MM.1S (cell line): ENCODE measurements around the gene CYP27A1.

Source experiments
- DNase-seq: peaks from one replicate; pipeline ENCODE4 v3.0.0-alpha.2; 2015
- H2AFZ ChIP-seq: fragments of 300-600 bp; sonication (generic); 2 replicates; pipeline ENCODE4 v1.6.0; 2016; ENCODE audit warnings: antibody characterized with exemption, low read length
- H3F3A ChIP-seq: fragments of 300-600 bp; sonication (generic); 2 replicates; pipeline ENCODE4 v1.6.1; 2016; ENCODE audit warnings: mild to moderate bottlenecking, antibody characterized with exemption, low read length, moderate library complexity, mixed read lengths; ENCODE audit not compliant: insufficient read depth
- H3K27ac ChIP-seq: fragments of 300-600 bp; sonication (generic); 2 replicates; pipeline ENCODE4 v1.5.1; 2016; ENCODE audit warnings: mild to moderate bottlenecking, low read length
- H3K27me3 ChIP-seq: fragments of 300-600 bp; sonication (generic); replicated peaks from 2 replicates; pipeline ENCODE4 v1.6.0; 2016; ENCODE audit warnings: low read length; ENCODE audit not compliant: insufficient read depth
- H3K36me3 ChIP-seq: fragments of 300-600 bp; sonication (generic); replicated peaks from 2 replicates; pipeline ENCODE4 v1.6.1; 2016; ENCODE audit warnings: mild to moderate bottlenecking, low read length, mixed read lengths; ENCODE audit not compliant: insufficient read depth
- H3K4me1 ChIP-seq: fragments of 300-600 bp; sonication (generic); 2 replicates; pipeline ENCODE4 v1.6.1; 2016; ENCODE audit warnings: low read length, mixed read lengths
- H3K4me2 ChIP-seq: fragments of 300-600 bp; sonication (generic); 2 replicates; pipeline ENCODE4 v1.6.0; 2016; ENCODE audit warnings: low read depth, low read length
- H3K4me3 ChIP-seq: fragments of 300-600 bp; sonication (generic); 2 replicates; pipeline ENCODE4 v1.5.1; 2016; ENCODE audit warnings: low read length, mixed read lengths
- H3K79me2 ChIP-seq: fragments of 300-600 bp; sonication (generic); 2 replicates; pipeline ENCODE4 v1.6.1; 2016; ENCODE audit warnings: mixed run types, low read length, mixed read lengths
- H3K9ac ChIP-seq: fragments of 300-600 bp; sonication (generic); 2 replicates; pipeline ENCODE4 v1.6.1; 2016; ENCODE audit warnings: low read length, mixed read lengths
- H3K9me2 ChIP-seq: fragments of 300-600 bp; sonication (generic); replicated peaks from 2 replicates; pipeline ENCODE4 v1.6.1; 2016; ENCODE audit warnings: mild to moderate bottlenecking, low read length, mixed read lengths; ENCODE audit not compliant: insufficient read depth
- H3K9me3 ChIP-seq: fragments of 300-600 bp; sonication (generic); replicated peaks from 2 replicates; pipeline ENCODE4 v1.6.1; 2016; ENCODE audit warnings: mild to moderate bottlenecking, low read length, mixed read lengths; ENCODE audit not compliant: insufficient read depth
- H4K20me1 ChIP-seq: fragments of 300-600 bp; sonication (generic); 2 replicates; pipeline ENCODE4 v1.6.1; 2016; ENCODE audit warnings: mild to moderate bottlenecking, low read length, moderate library complexity, mixed read lengths; ENCODE audit not compliant: insufficient read depth
- CTCF ChIP-seq: fragments of 300-600 bp; sonication (generic); IDR thresholded peaks from 2 replicates; pipeline ENCODE4 v1.5.1; 2016; ENCODE audit warnings: antibody characterized with exemption, low read length, mixed read lengths
- EZH2 ChIP-seq: fragments of 300-600 bp; sonication (generic); optimal IDR thresholded peaks from 2 replicates; pipeline ENCODE3; 2017; ENCODE audit warnings: low read depth, mild to moderate bottlenecking, antibody characterized with exemption, low read length, mixed read lengths
- EZH2phosphoT487 ChIP-seq: fragments of 300-600 bp; sonication (generic); IDR thresholded peaks from 2 replicates; pipeline ENCODE4 v1.6.1; 2018; ENCODE audit warnings: antibody characterized with exemption, low read length

Gene CYP27A1

GRCh38 chr2:218816561-218817011 is 34.6 kb downstream of the CYP27A1 start:
- H3K4me2 ChIP-seq: no peak overlapping the region
- no peaks in the 10 kb centered on the region for H3K27me3 ChIP-seq
- TF ChIP-seq EZH2phosphoT487 (no peak), CTCF (no peak), EZH2 (no peak)
- no peaks in the 10 kb centered on the region for H3K9me3 ChIP-seq
- no peak for DNase-seq
- no peak overlapping the region for H3K9ac ChIP-seq
- H3K4me1 ChIP-seq: no peaks in the 10 kb centered on the region
- no peaks in the 10 kb centered on the region for H3F3A ChIP-seq
- H4K20me1 ChIP-seq: no peaks in the 10 kb centered on the region
- H2AFZ ChIP-seq: no peak overlapping the region
- no peak overlapping the region for H3K27ac ChIP-seq
- H3K79me2 ChIP-seq: no peaks in the 10 kb centered on the region
- H3K4me3 ChIP-seq: no peak overlapping the region
- no peaks in the 10 kb centered on the region for H3K9me2 ChIP-seq
- no peaks in the 10 kb centered on the region for H3K36me3 ChIP-seq

- Histone ChIP-seq H3K4me3 (no peak overlapping the region), H3K9me3 (no peaks in the 10 kb centered on the region), H3F3A (no peaks in the 10 kb centered on the region), H3K36me3 (no peaks in the 10 kb centered on the region), H3K9me2 (no peaks in the 10 kb centered on the region), H3K9ac (no peak overlapping the region), H3K4me2 (no peak overlapping the region), H3K79me2 (no peaks in the 10 kb centered on the region), H3K4me1 (no peaks in the 10 kb centered on the region), H3K27ac (no peak overlapping the region), H4K20me1 (no peaks in the 10 kb centered on the region), H2AFZ (no peak overlapping the region), H3K27me3 (0 out of 2 replicates have a peak, but pooled peaks cover 9% of the 10 kb centered on the region)
- no peak for DNase-seq
- TF ChIP-seq CTCF (no peak), EZH2 (no peak), EZH2phosphoT487 (no peak)
Observed at GRCh38 chr2:218819093-218819492, 37.1 kb downstream of the CYP27A1 start.

GRCh38 chr2:218820746-218821369 is 38.9 kb downstream of the CYP27A1 start:
- H3K9ac ChIP-seq: no peak overlapping the region
- no peak overlapping the region for H3K4me3 ChIP-seq
- H3K36me3 ChIP-seq: no peaks in the 10 kb centered on the region
- H3K4me2 ChIP-seq: no peak overlapping the region
- H3K9me2 ChIP-seq: no peaks in the 10 kb centered on the region
- no peak for DNase-seq
- no peaks in the 10 kb centered on the region for H3F3A ChIP-seq
- H3K79me2 ChIP-seq: no peaks in the 10 kb centered on the region
- no peak overlapping the region for H3K27ac ChIP-seq
- H2AFZ ChIP-seq: no peak overlapping the region
- H3K27me3 ChIP-seq: 0 out of 2 replicates have a peak, but pooled peaks cover 9% of the 10 kb centered on the region
- TF ChIP-seq EZH2 (no peak), CTCF (no peak), EZH2phosphoT487 (no peak)
- no peaks in the 10 kb centered on the region for H3K9me3 ChIP-seq
- H4K20me1 ChIP-seq: no peaks in the 10 kb centered on the region
- H3K4me1 ChIP-seq: no peaks in the 10 kb centered on the region
